ENCODE results near the gene GPATCH1.

GRCh38 chr19:33117501-33117900 lies 36.5 kb downstream of the GPATCH1 start:
- no peak for TF ChIP-seq CTCF (IDR thresholded peaks at IDR 0.05)
- no peak for TF ChIP-seq POLR2A (IDR thresholded peaks at IDR 0.05)
